ENCODE measurements around the gene LSM14A. TPM values are rescaled to one million over a fixed set of nuclear protein-coding genes. Genes with fewer than 3 reads are reported as not detected.
A peak's percentile ranks its signal among the peaks of the same experiment; 100 is the strongest.

Gene LSM14A
- total and polyA plus RNA-seq, 2 of the 13 experiments (the other 11 are each of a cell fraction or from before 2014, with no cell fraction given) = 77.0 to 83.6 TPM

DNA sequence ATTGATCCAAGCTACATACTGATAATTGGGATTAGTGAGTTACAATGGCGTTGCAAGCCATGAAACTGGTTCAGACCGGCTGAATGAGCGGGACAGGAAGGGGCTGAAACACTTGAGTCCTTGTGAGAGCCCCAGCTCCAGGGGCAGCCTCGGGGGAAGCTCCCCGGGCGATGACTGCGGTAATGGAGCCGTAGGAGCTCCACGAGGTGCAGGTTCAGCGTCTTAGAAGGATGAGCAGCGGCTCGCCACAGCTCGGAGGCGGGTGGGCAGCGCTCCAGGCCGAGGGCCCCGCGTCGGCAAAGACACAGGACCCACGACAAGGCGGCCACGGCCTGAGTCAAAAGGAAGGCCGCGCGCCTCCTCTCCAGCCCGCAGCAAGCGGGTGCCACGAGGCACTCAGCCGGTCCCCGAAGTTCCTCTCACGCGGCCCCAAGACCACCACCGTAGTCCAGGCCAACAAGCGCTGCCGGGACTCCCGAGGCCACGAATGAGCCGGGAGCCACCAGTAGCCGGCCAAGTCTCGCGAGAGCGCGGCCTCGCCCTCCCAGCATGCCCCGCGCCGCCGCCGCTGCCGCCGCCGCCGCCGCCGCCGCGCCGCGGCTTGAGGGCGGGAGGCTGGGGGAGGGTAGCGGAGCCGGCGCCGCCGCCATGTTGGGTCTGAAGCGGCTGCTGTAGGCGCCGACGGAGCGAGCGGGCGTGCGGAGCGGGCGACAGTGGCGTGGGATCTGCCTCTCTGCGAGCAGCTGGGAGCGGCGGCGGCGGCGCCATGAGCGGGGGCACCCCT is at the start of gene LSM14A (continued):
- peak; percentile 83 for TF ChIP-seq ZNF546 (CRISPR knock-in tag; conservative IDR thresholded peaks at IDR 0.05)
- TF ChIP-seq, protein P1, sequence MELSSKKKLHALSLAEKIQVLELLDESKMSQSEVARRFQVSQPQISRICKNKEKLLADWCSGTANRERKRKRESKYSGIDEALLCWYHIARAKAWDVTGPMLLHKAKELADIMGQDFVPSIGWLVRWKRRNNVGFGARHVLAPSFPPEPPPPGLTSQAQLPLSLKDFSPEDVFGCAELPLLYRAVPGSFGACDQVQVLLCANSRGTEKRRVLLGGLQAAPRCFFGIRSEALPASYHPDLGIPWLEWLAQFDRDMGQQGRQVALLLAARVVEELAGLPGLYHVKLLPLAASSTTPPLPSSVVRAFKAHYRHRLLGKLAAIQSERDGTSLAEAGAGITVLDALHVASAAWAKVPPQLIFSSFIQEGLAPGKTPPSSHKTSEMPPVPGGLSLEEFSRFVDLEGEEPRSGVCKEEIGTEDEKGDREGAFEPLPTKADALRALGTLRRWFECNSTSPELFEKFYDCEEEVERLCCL (CRISPR knock-in tag; IDR thresholded peaks at IDR 0.05; ENCODE audit: borderline replicate concordance) = no peak
- TF ChIP-seq ARHGAP35 (CRISPR knock-in tag; IDR thresholded peaks at IDR 0.05; ENCODE audit: borderline replicate concordance) = no peak
- 0 out of 2 replicates have a peak, but pooled peaks have one; percentile 3 for TF ChIP-seq AHR (CRISPR knock-in tag; IDR thresholded peaks at IDR 0.05)
- no peak for TF ChIP-seq ZEB1 (IDR thresholded peaks at IDR 0.05; ENCODE audit: insufficient replicate concordance, low read depth)
- TF ChIP-seq ZNF282 (IDR thresholded peaks at IDR 0.05; ENCODE audit: partially characterized antibody) = no peak
- no peak for TF ChIP-seq KDM1A (CRISPR knock-in tag; IDR thresholded peaks at IDR 0.05)
- TF ChIP-seq ZNF431 (CRISPR knock-in tag; IDR thresholded peaks at IDR 0.05; ENCODE audit: borderline replicate concordance, low read depth) = no peak; the same call in 1 of the 2 replicates
- TF ChIP-seq ERF (CRISPR knock-in tag; IDR thresholded peaks at IDR 0.05) = peak; percentile 87
- no peak for TF ChIP-seq HNF1A (IDR thresholded peaks at IDR 0.05; ENCODE audit: low read depth)
- peak; percentile 54; the same call in 1 of the 2 replicates for TF ChIP-seq HNF1A (CRISPR knock-in tag; IDR thresholded peaks at IDR 0.05; ENCODE audit: borderline replicate concordance)
- TF ChIP-seq JUN (CRISPR knock-in tag; IDR thresholded peaks at IDR 0.05) = no peak
- TF ChIP-seq ZNF33B (CRISPR knock-in tag; IDR thresholded peaks at IDR 0.05) = no peak
- no peak for TF ChIP-seq ZNF75D (CRISPR knock-in tag; IDR thresholded peaks at IDR 0.05; ENCODE audit: borderline replicate concordance)
- TF ChIP-seq ZNF598 (CRISPR knock-in tag; IDR thresholded peaks at IDR 0.05; ENCODE audit: borderline replicate concordance) = no peak
- no peak for TF ChIP-seq CENPX (CRISPR knock-in tag; IDR thresholded peaks at IDR 0.05)
- TF ChIP-seq, protein P2, sequence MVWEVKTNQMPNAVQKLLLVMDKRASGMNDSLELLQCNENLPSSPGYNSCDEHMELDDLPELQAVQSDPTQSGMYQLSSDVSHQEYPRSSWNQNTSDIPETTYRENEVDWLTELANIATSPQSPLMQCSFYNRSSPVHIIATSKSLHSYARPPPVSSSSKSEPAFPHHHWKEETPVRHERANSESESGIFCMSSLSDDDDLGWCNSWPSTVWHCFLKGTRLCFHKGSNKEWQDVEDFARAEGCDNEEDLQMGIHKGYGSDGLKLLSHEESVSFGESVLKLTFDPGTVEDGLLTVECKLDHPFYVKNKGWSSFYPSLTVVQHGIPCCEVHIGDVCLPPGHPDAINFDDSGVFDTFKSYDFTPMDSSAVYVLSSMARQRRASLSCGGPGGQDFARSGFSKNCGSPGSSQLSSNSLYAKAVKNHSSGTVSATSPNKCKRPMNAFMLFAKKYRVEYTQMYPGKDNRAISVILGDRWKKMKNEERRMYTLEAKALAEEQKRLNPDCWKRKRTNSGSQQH (CRISPR knock-in tag; IDR thresholded peaks at IDR 0.05; ENCODE audit: low read depth) = peak; percentile 8; the same call in 1 of the 2 replicates
- TF ChIP-seq, protein P3, sequence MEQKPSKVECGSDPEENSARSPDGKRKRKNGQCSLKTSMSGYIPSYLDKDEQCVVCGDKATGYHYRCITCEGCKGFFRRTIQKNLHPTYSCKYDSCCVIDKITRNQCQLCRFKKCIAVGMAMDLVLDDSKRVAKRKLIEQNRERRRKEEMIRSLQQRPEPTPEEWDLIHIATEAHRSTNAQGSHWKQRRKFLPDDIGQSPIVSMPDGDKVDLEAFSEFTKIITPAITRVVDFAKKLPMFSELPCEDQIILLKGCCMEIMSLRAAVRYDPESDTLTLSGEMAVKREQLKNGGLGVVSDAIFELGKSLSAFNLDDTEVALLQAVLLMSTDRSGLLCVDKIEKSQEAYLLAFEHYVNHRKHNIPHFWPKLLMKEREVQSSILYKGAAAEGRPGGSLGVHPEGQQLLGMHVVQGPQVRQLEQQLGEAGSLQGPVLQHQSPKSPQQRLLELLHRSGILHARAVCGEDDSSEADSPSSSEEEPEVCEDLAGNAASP (CRISPR knock-in tag; IDR thresholded peaks at IDR 0.05; ENCODE audit: borderline replicate concordance) = peak; percentile 24; the same call in 1 of the 2 replicates
